ENCODE measurements around the gene ZNF488.

The ZNF488 gene

DNA sequence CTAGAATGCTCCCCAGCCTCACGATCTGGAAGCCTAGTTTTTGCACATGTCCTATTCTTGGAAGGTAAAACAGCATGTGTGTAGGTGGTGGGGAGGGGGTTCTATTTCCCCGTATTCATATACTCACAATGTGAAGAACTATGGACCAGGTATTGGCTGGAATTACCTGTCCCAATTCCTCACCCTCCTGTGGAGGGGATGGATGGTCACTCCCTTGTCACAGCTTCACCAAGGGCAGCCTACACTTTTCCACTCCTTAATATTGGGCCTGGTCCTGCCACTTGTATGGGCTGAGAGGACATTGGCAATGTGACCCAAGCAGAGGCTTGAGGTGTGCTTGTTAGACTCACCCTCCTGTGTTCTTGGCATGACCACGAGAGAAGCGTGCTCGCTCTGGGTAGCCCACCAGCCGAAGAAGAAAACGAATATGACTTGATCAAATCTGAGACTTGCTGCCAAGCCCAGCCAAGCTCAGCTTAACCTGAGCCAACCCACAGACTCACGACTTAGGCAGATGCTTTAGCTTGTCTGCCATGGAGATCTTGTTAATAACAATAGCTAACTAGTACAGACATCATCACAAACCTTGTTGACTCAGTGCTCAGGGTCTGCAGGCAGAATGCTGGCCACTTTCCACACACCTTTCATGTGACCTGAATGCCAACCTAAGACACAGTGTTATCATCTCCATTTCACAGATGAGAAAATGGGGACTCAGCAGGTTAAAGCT, 17.2 kb downstream of the ZNF488 start:
- DNase-seq (ENCODE audit: low read depth, low spot score) = no peak

- no peak for DNase-seq (ENCODE audit: low read depth, low spot score)
These were observed 17.9 kb downstream of the ZNF488 start for GRCh38 chr10:47366181-47366631.

GRCh38 chr10:47365431-47366180, 18.5 kb downstream of the ZNF488 start:
- DNase-seq (ENCODE audit: low read depth, low spot score) = no peak

- DNase-seq (ENCODE audit: low read depth, low spot score) = no peak
These were observed 19.2 kb downstream of the ZNF488 start for GRCh38 chr10:47364911-47365310.

DNA sequence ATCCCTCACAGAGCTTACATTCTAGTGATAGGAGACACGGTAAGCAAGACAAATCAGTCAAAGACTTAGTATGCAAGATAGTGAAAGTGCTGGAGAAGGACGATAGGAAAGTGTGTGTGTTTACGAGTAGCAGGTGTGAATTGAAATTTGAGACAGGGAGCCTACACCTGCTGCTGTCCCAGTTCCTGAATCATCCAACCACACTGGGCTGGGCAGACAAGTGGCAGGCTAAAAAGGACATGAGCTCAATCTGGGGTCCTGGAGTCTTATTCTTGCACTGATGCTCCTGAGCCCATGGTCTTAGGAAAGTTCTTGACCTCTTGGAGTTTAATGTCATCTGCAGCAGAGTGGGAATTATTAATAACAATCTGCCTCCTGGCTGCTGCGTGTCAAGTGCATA, 19.7 kb downstream of the ZNF488 start:
- no peak for DNase-seq (ENCODE audit: low read depth, low spot score)

DNA sequence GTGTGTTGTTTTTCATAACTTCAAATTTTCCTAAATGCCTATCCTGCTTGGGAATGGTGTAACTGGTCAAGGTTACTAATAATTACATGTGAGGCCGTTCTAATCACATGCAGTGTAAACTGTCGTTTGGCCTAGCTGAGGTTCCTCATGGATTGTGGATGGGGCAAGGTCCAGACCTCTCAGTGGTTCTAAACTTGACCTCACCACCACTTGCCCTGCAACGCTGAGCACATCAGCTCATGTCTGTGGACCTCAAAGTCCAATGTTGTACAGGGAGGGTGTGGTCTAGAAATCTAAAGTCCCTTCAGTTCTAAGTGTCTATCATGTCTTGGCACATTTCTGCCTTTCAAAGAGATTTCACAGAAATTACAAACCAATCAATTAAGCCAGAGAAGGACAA, 20.3 kb downstream of the ZNF488 start:
- DNase-seq (ENCODE audit: low read depth, low spot score) = no peak

DNA sequence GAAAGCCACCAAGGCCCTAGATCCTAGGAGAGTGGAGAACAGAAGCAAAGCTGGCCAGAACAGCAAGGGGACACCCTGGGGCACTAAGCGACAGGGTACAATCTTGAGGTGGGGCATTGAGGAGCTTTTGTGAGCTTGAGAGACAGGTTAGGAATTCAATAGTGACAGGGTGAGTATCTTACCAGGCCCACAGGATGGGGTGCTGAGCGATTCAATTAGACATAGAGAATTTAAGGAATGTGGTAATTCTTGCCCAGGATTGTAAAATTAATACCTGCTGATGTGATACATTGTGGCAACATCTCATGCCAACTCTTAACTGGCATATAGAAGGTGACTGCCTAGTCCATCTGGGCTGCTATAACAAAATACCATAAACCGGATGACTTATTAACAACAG, 21.9 kb downstream of the ZNF488 start:
- no peak for DNase-seq (ENCODE audit: low read depth, low spot score)

DNA sequence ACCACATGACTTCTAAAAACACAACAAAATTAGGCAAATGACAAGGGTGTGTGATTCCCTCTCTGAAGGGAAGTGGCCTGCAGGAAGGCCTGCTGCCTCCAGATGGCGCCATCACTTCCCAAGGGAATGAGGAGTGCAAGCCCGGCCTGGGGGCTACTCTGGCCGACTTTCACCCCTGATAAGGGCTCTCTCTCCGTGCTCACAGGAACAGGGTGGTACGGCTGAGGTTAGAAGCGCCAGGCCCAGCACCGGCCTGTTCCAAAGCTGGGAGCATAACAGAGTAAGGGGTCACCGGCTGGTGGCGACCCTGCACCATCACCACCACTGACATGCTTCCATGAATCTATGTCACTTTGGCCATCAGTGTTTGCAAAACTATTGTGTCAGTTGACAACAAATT, 22.8 kb downstream of the ZNF488 start:
- peak; percentile 52 for DNase-seq (ENCODE audit: low read depth, low spot score)

DNA sequence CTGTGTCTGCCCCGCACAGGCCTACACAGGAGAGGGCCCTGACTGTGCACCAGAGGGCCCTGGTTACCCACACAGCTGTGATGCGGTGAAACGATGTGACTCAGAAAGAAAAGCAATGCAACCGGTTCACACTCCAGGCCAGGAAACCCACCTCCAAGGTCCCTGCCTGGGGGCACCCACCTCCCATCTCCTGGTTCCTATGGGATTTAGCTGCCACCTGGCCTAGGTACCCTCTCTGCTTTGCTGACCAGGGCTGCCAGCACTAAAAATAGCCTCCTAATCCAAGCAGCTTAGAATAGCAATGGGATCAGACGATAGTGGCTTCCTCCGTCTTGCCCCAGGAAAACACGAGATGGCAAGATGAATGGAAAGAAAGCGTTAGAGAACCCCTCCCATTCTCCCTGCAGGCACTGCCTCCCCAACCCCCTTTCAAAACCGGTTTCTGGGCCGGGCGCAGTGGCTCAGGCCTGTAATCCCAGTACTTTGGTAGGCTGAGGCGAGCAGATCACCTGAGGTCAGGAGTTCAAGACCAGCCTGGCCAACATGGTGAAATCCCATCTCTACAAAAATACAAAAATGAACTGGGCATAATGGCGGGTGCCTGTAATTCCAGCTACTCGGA, 23.6 kb downstream of the ZNF488 start:
- DNase-seq (ENCODE audit: low read depth, low spot score) = no peak

- no peak for DNase-seq (ENCODE audit: low read depth, low spot score)
These were observed 24.3 kb downstream of the ZNF488 start for GRCh38 chr10:47359626-47360418.

DNA sequence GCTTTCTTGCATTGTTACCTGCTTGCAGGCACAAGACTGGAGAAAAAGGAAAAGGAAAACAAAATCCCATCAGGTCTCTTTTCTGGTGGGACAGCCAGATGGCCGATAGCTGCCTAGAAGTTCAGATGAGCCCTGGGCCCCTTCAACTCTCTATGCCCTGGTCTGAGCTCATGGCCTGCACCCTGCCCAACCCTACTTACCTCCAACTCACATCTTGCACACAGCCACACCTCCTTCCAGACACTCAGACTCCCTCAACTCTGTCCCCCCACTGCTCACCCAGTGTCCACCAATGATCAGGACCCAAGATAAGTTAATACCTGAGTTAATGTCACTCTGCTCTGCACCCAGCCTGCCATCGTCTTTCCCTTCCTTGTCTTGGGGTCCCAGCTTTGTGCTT, 25.0 kb downstream of the ZNF488 start:
- no peak for DNase-seq (ENCODE audit: low read depth, low spot score)

DNA sequence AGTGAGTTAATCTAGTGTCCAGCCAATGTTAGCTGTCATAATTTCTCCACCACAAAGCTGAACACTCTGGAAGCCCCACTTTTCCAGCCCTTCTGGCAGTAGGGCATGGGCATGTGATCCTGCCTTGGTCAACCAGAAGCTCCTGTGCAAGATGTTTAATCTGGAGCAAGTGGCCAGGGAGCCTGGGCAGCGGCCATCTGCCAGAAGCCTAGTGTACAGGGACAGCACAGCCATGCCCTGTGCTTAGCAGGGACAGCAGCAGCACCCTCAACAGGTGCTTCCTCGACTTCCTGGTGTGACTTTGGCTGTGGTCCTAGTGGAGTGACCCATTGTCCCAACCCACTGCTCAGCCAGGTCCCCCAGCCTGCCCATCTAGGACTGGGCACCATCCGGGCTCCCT, 25.6 kb downstream of the ZNF488 start:
- no peak for DNase-seq (ENCODE audit: low read depth, low spot score)

DNA sequence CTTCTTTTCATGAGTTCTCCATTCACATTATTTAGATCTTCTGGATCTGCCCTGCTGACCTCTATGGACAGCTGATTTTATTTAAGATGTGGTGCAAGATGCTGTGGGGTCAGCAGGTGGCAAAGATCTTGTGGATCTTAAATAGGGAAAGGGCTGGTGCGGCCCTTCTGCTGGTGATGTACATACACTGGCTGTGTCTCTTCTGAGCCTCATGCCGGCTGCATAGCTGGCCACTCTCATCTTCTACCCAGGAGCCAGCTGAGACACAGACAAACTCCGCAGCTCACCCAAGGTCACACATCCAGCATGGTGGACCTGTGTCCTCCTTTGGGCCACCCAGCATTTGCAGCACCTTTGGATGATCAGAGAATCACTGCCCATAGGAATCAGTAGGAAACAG, 26.2 kb downstream of the ZNF488 start:
- DNase-seq (ENCODE audit: low read depth, low spot score) = no peak

GRCh38 chr10:47357131-47357582, 26.9 kb downstream of the ZNF488 start:
- DNase-seq (ENCODE audit: low read depth, low spot score) = no peak

DNA sequence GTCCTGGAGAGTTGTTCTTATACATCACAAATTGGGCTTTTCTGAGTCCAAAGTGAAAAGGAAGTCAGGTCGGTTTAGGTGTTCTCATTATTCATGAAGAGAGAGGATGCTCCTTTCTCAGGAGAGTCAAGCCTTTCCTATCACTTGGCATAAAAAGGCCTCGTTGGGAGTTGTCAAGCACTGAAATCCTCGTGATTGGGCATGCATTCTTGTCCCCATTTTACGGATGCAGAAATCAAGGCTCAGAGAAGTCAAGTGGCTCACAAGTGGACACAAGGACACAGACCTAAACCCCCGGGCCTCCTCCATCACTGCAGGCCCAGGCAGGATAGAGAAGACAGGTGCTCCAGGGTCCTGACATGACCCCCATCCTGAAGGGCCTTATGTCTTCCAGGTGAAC, 27.4 kb downstream of the ZNF488 start:
- DNase-seq (ENCODE audit: low read depth, low spot score) = no peak

DNA sequence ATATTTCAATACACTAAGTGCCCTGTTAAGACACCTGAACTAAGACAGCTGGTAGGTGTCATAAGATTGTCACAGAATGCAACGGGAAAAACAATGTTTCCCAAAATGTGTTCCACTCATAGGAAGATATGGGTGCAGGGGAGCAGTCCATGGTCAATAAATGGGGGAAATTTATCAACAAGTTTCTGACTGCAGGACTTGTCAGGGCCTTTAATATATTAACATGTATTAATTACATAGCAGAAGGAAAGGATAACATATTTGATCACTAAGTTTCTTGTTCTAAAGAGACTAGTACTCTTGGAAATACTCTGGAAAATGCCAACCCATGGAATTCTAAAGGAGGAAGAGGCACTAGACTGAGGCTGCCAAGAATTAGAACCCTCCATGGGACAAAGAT, 29.2 kb downstream of the ZNF488 start:
- no peak for DNase-seq (ENCODE audit: low read depth, low spot score)

DNA sequence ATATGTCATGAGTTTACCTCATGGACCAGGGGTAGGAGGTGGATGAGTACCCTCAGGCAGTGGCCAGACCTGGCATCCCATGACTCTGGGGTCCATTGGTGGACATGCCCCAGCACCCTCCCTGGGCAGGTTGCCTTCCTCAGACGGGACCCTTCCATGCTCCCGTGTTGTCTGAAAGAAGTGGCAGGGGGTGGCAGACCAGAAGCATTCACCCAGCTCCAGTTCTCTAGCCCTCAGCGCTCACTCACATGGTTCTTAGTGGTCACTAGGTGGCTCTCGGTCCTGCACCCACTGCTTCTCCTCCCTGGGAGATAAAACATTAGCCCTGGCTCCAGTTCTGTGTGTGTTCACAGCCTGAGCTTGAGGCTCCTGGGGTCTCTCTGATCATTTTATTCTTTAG, 29.9 kb downstream of the ZNF488 start:
- peak; percentile 29 for DNase-seq (ENCODE audit: low read depth, low spot score)

GRCh38 chr10:47353351-47353750, 30.7 kb downstream of the ZNF488 start:
- DNase-seq (ENCODE audit: low read depth, low spot score) = no peak

GRCh38 chr10:47351899-47352815, 31.9 kb downstream of the ZNF488 start:
- DNase-seq (ENCODE audit: low read depth, low spot score) = no peak

- DNase-seq (ENCODE audit: low read depth, low spot score) = no peak
These were observed 33.1 kb downstream of the ZNF488 start for GRCh38 chr10:47350671-47351640.
